K562 (cell line): ENCODE data around the gene ZC3H10. TPM values are rescaled to one million over a fixed set of nuclear protein-coding genes. Genes with fewer than 3 reads are reported as not detected.
A peak's percentile ranks its signal among the peaks of the same experiment; 100 is the strongest.

Experiments used
- ARID2 ChIP-seq: fragments of 450-650 bp; IDR thresholded peaks from 2 replicates; pipeline ENCODE4 v1.6.1; 2017; ENCODE audit warnings: antibody characterized with exemption, mild to moderate bottlenecking
- CAMTA2 ChIP-seq: fragments of 250-450 bp; sonication (Bioruptor Pico); conservative IDR thresholded peaks from 2 replicates; pipeline ENCODE4 v1.5.1; 2022
- CBX1 ChIP-seq: sonication (generic); IDR thresholded peaks from 2 replicates; pipeline ENCODE4 v1.6.1; 2016; ENCODE audit warnings: antibody characterized with exemption, low read depth, mild to moderate bottlenecking
- CTBP1 ChIP-seq: fragments of 450-650 bp; IDR thresholded peaks from 2 replicates; pipeline ENCODE4 v1.6.1; 2016; ENCODE audit warnings: borderline replicate concordance
- CXXC5 ChIP-seq: fragments of 250-450 bp; sonication (Bioruptor Pico); IDR thresholded peaks from 2 replicates; pipeline ENCODE4 v1.8.0; 2022; ENCODE audit warnings: inconsistent platforms, mild to moderate bottlenecking, moderate library complexity
- GTF2F1 ChIP-seq: IDR thresholded peaks from 2 replicates; pipeline ENCODE4 v1.6.1; 2011; ENCODE audit warnings: low read depth, low read length, improper control_type of control experiment
- PCBP1 ChIP-seq: fragments of 200-400 bp; formaldehyde crosslinking; IDR thresholded peaks from 2 replicates; pipeline ENCODE4 v1.6.1; 2018; ENCODE audit warnings: mild to moderate bottlenecking, low read depth, low read length; ENCODE audit not compliant: poor library complexity, severe bottlenecking
- POLR2B ChIP-seq: fragments of 450-650 bp; IDR thresholded peaks from 2 replicates; pipeline ENCODE4 v1.6.1; 2018; ENCODE audit warnings: low read depth; ENCODE audit not compliant: partially characterized antibody
- PRMT5 ChIP-seq: sonication (generic); formaldehyde crosslinking; IDR thresholded peaks from 2 replicates; pipeline ENCODE4 v1.5.0; 2020; ENCODE audit warnings: missing genetic modification reagents
- PURB ChIP-seq: sonication (generic); formaldehyde crosslinking; IDR thresholded peaks from 2 replicates; pipeline ENCODE4 v1.9.0; 2021; ENCODE audit warnings: low read depth, mild to moderate bottlenecking, missing genetic modification reagents
- SMAD4 ChIP-seq: fragments of 250-450 bp; sonication (Bioruptor Pico); conservative IDR thresholded peaks from 2 replicates; pipeline ENCODE4 v1.8.0; 2021; ENCODE audit warnings: inconsistent platforms, mild to moderate bottlenecking, moderate library complexity
- THAP12 ChIP-seq: fragments of 250-450 bp; sonication (Bioruptor Pico); IDR thresholded peaks from 2 replicates; pipeline ENCODE4 v1.9.0; 2021; ENCODE audit warnings: mild to moderate bottlenecking, inconsistent platforms
- TRIM25 ChIP-seq: fragments of 450-650 bp; IDR thresholded peaks from 2 replicates; pipeline ENCODE4 v1.7.0; 2016; ENCODE audit warnings: borderline replicate concordance
- ZNF311 ChIP-seq: fragments of 250-450 bp; sonication (Bioruptor Pico); IDR thresholded peaks from 2 replicates; pipeline ENCODE4 v1.4.0; 2020; ENCODE audit warnings: mild to moderate bottlenecking, moderate library complexity
- ZNF668 ChIP-seq: fragments of 250-450 bp; sonication (Bioruptor Pico); IDR thresholded peaks from 2 replicates; pipeline ENCODE4 v1.8.0; 2022; ENCODE audit warnings: mild to moderate bottlenecking, inconsistent platforms
- ZNF717 ChIP-seq: fragments of 250-450 bp; sonication (Bioruptor Pico); IDR thresholded peaks from 2 replicates; pipeline ENCODE4 v1.5.0; 2021
- ZNF76 ChIP-seq: fragments of 250-450 bp; sonication (Bioruptor Pico); IDR thresholded peaks from 2 replicates; pipeline ENCODE4 v1.4.0; 2020; ENCODE audit warnings: mild to moderate bottlenecking, moderate library complexity, borderline replicate concordance
- ZNF830 ChIP-seq: fragments of 250-450 bp; sonication (Bioruptor Pico); IDR thresholded peaks from 2 replicates; pipeline ENCODE4 v1.5.0; 2021; ENCODE audit warnings: mild to moderate bottlenecking
- polyA plus RNA-seq, 8 experiments: library from polyadenylated mRNA; depleted of rRNA in 4 of 8; stranded (reverse) in 5 of 8; unstranded in 3 of 8; fragments of >200 nt; fragmentation: Nextera tagmentation in 2 of 8; fragmentation: Illumina TruSeq in 1 of 8; extraction: Ambion mirVana in 2 of 8; extraction: Trizol in 1 of 8; gene quantifications; 2 replicates each; pipeline versions ENCODE4 v1.2.1 to v1.2.3, GENCODE V29; 2011 to 2014; ENCODE audit warnings: inconsistent platforms in 1 of 8, missing spikeins in 1 of 8
- total RNA-seq, 7 experiments: library from RNA; depleted of rRNA in 6 of 7; stranded (reverse); fragments of >200 nt in 6 of 7; fragmentation: Illumina TruSeq in 2 of 7; extraction: Trizol in 2 of 7; gene quantifications; 2 replicates each; pipeline versions ENCODE4 v1.2.1 to v1.2.3, GENCODE V29; 2011 to 2021; ENCODE audit warnings: low replicate concordance in 1 of 7
- TF ChIP-seq, protein P1 (sequence below), 2 experiments: fragments of 450-650 bp in 1 of 2; IDR thresholded peaks; 2 replicates each; pipeline ENCODE4 v1.6.1; 2011 to 2017; ENCODE audit warnings: low read depth in 2 of 2, antibody characterized with exemption in 1 of 2, borderline replicate concordance in 1 of 2, low read length in 1 of 2, mild to moderate bottlenecking in 1 of 2, mixed read lengths in 1 of 2; ENCODE audit not compliant: control insufficient read depth in 1 of 2

The ZC3H10 gene
- total and polyA plus RNA-seq, 9 of the 15 experiments (the other 6 are each of a cell fraction or from before 2014, with no cell fraction given), result 0.31 to 4.1 (median 1.6) TPM

- TF ChIP-seq ZNF76 (CRISPR knock-in tag) (0 out of 2 replicates have a peak, but pooled peaks have one; percentile 50), PRMT5 (CRISPR knock-in tag) (no peak; the same call in 1 of the 2 replicates), ZNF717 (CRISPR knock-in tag) (0 out of 2 replicates have a peak, but pooled peaks have one; percentile 41), ZNF311 (peak; percentile 76), CBX1 (peak; percentile 91), PCBP1 (no peak), TRIM25 (peak; percentile 83; the same call in 1 of the 2 replicates), CAMTA2 (CRISPR knock-in tag) (peak; percentile 93), PURB (CRISPR knock-in tag) (no peak), GTF2F1 (no peak), ARID2 (0 out of 2 replicates have a peak, but pooled peaks have one; percentile 11), CXXC5 (CRISPR knock-in tag) (peak; percentile 36), CTBP1 (peak; percentile 69; the same call in 1 of the 2 replicates), THAP12 (peak; percentile 79), ZNF830 (CRISPR knock-in tag) (peak; percentile 95), SMAD4 (peak; percentile 58), ZNF668 (CRISPR knock-in tag) (no peak), POLR2B (peak; percentile 99)
- TF ChIP-seq, protein P1, sequence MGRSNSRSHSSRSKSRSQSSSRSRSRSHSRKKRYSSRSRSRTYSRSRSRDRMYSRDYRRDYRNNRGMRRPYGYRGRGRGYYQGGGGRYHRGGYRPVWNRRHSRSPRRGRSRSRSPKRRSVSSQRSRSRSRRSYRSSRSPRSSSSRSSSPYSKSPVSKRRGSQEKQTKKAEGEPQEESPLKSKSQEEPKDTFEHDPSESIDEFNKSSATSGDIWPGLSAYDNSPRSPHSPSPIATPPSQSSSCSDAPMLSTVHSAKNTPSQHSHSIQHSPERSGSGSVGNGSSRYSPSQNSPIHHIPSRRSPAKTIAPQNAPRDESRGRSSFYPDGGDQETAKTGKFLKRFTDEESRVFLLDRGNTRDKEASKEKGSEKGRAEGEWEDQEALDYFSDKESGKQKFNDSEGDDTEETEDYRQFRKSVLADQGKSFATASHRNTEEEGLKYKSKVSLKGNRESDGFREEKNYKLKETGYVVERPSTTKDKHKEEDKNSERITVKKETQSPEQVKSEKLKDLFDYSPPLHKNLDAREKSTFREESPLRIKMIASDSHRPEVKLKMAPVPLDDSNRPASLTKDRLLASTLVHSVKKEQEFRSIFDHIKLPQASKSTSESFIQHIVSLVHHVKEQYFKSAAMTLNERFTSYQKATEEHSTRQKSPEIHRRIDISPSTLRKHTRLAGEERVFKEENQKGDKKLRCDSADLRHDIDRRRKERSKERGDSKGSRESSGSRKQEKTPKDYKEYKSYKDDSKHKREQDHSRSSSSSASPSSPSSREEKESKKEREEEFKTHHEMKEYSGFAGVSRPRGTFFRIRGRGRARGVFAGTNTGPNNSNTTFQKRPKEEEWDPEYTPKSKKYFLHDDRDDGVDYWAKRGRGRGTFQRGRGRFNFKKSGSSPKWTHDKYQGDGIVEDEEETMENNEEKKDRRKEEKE (IDR thresholded peaks at IDR 0.05; ENCODE audit: borderline replicate concordance in 1 of 2, control insufficient read depth in 1 of 2, low read depth in 2 of 2, low read length in 1 of 2), result no peak
Observed at GRCh38 chr12:56158029-56158925, 40.2 kb downstream of the ZC3H10 start, which contains the start of gene MYL6 (continued).
